C4-2B (cell line): ENCODE measurements around the gene B3GNT3.

ENCODE experiments used
- CTCF ChIP-seq: fragments of 450-650 bp; conservative IDR thresholded peaks from 2 replicates; pipeline ENCODE4 v1.5.1; 2017; ENCODE audit warnings: mild to moderate bottlenecking
- ZFX ChIP-seq: fragments of 450-650 bp; IDR thresholded peaks from 2 replicates; pipeline ENCODE4 v1.6.1; 2017

GRCh38 chr19:17751103-17751911 lies 43.6 kb upstream of the B3GNT3 start, which contains the start of gene FCHO1:
- no peak for TF ChIP-seq CTCF
- TF ChIP-seq ZFX: no peak
